ENCODE measurements around the gene ZNF311. TPM values are rescaled to one million over a fixed set of nuclear protein-coding genes. Genes with fewer than 3 reads are reported as not detected.

ZNF311 gene
- total and polyA plus RNA-seq, 2 of the 13 experiments (the other 11 are each of a cell fraction or from before 2014, with no cell fraction given): not detected

DNA sequence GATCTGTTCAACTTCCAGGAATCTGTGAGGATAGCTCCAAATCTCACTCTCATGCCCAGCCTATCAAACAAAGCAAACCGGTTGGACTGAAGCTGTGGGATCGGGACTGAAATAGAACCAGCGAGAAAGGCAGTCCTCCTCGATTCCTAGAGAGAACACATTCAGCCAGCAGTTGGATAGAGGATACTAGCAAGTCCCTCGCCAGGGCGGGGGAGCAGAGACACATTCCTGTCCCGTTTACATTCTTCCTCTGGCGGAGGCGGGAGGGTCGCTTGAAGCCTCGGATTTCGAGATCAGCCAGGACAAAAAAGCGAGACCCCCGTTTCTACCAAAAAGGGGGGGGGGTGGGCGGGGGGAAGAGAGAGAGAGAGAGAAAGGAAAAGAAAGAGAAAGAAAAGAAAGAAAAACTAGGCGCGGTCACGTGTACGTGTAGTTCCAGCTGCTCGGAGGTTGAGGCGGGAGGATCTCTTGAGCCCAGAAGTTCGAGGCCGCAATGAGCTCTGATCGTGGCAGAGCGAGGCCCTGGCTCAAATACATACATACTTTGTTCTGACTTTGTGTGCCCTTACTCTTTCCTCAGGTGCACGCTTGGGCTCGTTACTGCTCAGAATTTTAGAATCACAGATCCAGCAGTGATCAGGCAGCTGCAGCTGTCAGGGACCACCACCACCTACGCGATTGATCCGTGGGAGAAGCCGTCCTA lies 19.5 kb downstream of the ZNF311 start:
- intact Hi-C loops (cut with micrococcal nuclease; ENCODE audit: unreplicated experiment): no loop called here
- DNase-seq (ENCODE audit: low spot score) (peak; percentile 97), ATAC-seq (peak; percentile 81), FAIRE-seq (peak; percentile 84)
- CTCF ChIA-PET (ENCODE audit: low intra/inter-chr PET ratio, low total read pairs): interaction anchor here (1.3 kb wide), 1 partner anchor 31 kb away, joined by 7 read pairs; no protein-coding TSS in a partner anchor
- 28% methylated on average over 31 of the region's 31 CpGs for WGBS (ENCODE audit: low lambda C conversion rate)
- Histone ChIP-seq H3K4me1 (ENCODE audit: insufficient read depth, low read length) (peaks cover 32% of the 10 kb centered on the region), H3K9me3 (ENCODE audit: low read length) (no peaks in the 10 kb centered on the region), H3K36me3 (replicated peaks in 1 of 2; ENCODE audit: control insufficient read depth in 1 of 2, insufficient read depth in 2 of 2, low read length in 2 of 2) (no peaks in the 10 kb centered on the region), H2AFZ (ENCODE audit: low read length) (peak overlapping the region; percentile 93), H3K4me3 (replicated peaks in 1 of 3; ENCODE audit: insufficient read depth in 1 of 3, low read depth in 2 of 3, low read length in 3 of 3) (peak overlapping the region; percentile 53 to 67 (median 62)), H3K27ac (ENCODE audit: extremely low read length, insufficient read depth, low read length) (peak overlapping the region; percentile 52), H3K79me2 (ENCODE audit: insufficient read depth, low read length) (no peaks in the 10 kb centered on the region), H3K9ac (ENCODE audit: insufficient read depth, low read depth, low read length) (peak overlapping the region; percentile 55), H3K27me3 (ENCODE audit: control insufficient read depth in 1 of 2, insufficient read depth in 2 of 2, low read length in 2 of 2) (no peaks in the 10 kb centered on the region; a peak in 2 of 5 replicates), H4K20me1 (ENCODE audit: insufficient read depth, low read length) (no peaks in the 10 kb centered on the region), H3K4me2 (ENCODE audit: low read depth, low read length) (peak overlapping the region; percentile 73)
- in situ Hi-C loops (cut with HindIII; ENCODE audit: extremely low pct_ligation_motif_present, low pct_unique_long_range_greater_than_20kb): no loop called here
- TSS peak; percentile 69 for BruUV-seq (replicated peaks)
- POLR2A ChIA-PET: interaction anchor here (0.7 to 6.2 kb wide), 19 partner anchors 10 to 1435 kb away, joined by 3 to 79 read pairs (median 4); partner anchors contain the start of gene TRIM27
- TF ChIP-seq ZNF678 (CRISPR knock-in tag; IDR thresholded peaks at IDR 0.05) (no peak), RXRB (CRISPR knock-in tag; IDR thresholded peaks at IDR 0.05; ENCODE audit: borderline replicate concordance) (peak; percentile 82), HMG20B (CRISPR knock-in tag; conservative IDR thresholded peaks at IDR 0.05) (peak; percentile 74), POLR2A (IDR thresholded peaks at IDR 0.05; ENCODE audit: insufficient read depth in 1 of 2, low read depth in 2 of 2, low read length in 2 of 2) (peak; percentile 56 to 80), ZNF501 (CRISPR knock-in tag; IDR thresholded peaks at IDR 0.05) (no peak), KLF6 (CRISPR knock-in tag; IDR thresholded peaks at IDR 0.05) (peak; percentile 81; the same call in 1 of the 2 replicates), ZNF792 (CRISPR knock-in tag; IDR thresholded peaks at IDR 0.05) (peak; percentile 84), FOXA3 (CRISPR knock-in tag; IDR thresholded peaks at IDR 0.05) (peak; percentile 64), GPN1 (CRISPR knock-in tag; IDR thresholded peaks at IDR 0.05; ENCODE audit: borderline replicate concordance) (no peak)
- TF ChIP-seq, protein P1, sequence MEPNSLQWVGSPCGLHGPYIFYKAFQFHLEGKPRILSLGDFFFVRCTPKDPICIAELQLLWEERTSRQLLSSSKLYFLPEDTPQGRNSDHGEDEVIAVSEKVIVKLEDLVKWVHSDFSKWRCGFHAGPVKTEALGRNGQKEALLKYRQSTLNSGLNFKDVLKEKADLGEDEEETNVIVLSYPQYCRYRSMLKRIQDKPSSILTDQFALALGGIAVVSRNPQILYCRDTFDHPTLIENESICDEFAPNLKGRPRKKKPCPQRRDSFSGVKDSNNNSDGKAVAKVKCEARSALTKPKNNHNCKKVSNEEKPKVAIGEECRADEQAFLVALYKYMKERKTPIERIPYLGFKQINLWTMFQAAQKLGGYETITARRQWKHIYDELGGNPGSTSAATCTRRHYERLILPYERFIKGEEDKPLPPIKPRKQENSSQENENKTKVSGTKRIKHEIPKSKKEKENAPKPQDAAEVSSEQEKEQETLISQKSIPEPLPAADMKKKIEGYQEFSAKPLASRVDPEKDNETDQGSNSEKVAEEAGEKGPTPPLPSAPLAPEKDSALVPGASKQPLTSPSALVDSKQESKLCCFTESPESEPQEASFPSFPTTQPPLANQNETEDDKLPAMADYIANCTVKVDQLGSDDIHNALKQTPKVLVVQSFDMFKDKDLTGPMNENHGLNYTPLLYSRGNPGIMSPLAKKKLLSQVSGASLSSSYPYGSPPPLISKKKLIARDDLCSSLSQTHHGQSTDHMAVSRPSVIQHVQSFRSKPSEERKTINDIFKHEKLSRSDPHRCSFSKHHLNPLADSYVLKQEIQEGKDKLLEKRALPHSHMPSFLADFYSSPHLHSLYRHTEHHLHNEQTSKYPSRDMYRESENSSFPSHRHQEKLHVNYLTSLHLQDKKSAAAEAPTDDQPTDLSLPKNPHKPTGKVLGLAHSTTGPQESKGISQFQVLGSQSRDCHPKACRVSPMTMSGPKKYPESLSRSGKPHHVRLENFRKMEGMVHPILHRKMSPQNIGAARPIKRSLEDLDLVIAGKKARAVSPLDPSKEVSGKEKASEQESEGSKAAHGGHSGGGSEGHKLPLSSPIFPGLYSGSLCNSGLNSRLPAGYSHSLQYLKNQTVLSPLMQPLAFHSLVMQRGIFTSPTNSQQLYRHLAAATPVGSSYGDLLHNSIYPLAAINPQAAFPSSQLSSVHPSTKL (CRISPR knock-in tag; IDR thresholded peaks at IDR 0.05): peak; percentile 77
- TF ChIP-seq, protein P2, sequence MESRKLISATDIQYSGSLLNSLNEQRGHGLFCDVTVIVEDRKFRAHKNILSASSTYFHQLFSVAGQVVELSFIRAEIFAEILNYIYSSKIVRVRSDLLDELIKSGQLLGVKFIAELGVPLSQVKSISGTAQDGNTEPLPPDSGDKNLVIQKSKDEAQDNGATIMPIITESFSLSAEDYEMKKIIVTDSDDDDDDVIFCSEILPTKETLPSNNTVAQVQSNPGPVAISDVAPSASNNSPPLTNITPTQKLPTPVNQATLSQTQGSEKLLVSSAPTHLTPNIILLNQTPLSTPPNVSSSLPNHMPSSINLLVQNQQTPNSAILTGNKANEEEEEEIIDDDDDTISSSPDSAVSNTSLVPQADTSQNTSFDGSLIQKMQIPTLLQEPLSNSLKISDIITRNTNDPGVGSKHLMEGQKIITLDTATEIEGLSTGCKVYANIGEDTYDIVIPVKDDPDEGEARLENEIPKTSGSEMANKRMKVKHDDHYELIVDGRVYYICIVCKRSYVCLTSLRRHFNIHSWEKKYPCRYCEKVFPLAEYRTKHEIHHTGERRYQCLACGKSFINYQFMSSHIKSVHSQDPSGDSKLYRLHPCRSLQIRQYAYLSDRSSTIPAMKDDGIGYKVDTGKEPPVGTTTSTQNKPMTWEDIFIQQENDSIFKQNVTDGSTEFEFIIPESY (CRISPR knock-in tag; IDR thresholded peaks at IDR 0.05): peak; percentile 84
- TF ChIP-seq, protein P3, sequence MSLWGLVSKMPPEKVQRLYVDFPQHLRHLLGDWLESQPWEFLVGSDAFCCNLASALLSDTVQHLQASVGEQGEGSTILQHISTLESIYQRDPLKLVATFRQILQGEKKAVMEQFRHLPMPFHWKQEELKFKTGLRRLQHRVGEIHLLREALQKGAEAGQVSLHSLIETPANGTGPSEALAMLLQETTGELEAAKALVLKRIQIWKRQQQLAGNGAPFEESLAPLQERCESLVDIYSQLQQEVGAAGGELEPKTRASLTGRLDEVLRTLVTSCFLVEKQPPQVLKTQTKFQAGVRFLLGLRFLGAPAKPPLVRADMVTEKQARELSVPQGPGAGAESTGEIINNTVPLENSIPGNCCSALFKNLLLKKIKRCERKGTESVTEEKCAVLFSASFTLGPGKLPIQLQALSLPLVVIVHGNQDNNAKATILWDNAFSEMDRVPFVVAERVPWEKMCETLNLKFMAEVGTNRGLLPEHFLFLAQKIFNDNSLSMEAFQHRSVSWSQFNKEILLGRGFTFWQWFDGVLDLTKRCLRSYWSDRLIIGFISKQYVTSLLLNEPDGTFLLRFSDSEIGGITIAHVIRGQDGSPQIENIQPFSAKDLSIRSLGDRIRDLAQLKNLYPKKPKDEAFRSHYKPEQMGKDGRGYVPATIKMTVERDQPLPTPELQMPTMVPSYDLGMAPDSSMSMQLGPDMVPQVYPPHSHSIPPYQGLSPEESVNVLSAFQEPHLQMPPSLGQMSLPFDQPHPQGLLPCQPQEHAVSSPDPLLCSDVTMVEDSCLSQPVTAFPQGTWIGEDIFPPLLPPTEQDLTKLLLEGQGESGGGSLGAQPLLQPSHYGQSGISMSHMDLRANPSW (CRISPR knock-in tag; IDR thresholded peaks at IDR 0.05; ENCODE audit: borderline replicate concordance): 0 out of 2 replicates have a peak, but pooled peaks have one; percentile 54
- TF ChIP-seq, protein P4, sequence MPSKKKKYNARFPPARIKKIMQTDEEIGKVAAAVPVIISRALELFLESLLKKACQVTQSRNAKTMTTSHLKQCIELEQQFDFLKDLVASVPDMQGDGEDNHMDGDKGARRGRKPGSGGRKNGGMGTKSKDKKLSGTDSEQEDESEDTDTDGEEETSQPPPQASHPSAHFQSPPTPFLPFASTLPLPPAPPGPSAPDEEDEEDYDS (CRISPR knock-in tag; IDR thresholded peaks at IDR 0.05): peak; percentile 77
